NCI-H1092 (cell line): Measurements from ENCODE around the gene SLC5A9.
A peak's percentile ranks its signal among the peaks of the same experiment; 100 is the strongest.
"Not testable (repeated sequence)": the region's sequence is repeated elsewhere in the genome, so short reads cannot be mapped to it uniquely, and the experiment has no call there.

Experiments used
- DNase-seq: peaks from one replicate; lab custom pipeline; 2025; lab: John Stamatoyannopoulos, UW

The SLC5A9 gene

DNA sequence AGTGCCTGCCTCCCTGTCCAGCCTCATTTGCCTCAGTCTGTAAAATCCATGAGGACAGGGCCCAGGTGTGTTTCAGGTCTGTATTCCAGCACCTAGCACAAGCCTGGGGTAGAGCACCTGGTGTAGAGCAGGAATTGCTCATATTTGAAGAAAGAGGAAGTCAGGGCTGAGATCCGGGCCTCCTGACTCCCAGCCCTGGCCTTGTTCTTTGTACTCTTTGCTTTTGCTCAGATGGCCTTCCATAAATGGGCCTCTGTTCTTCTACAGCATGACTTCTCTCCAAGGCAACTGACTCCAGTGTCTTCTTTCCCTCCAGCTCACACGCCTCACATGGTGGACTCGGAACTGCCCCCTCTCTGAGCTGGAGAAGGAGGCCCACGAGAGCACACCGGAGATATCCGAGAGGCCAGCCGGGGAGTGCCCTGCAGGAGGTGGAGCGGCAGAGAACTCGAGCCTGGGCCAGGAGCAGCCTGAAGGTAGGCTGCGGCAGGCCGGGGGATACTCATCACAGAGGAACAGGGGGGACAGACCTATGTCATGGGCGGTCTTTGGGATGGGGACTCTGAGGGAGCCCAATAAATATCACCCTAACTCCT, 19.7 kb downstream of the SLC5A9 start:
- no peak for DNase-seq

- DNase-seq = no peak
Measured at GRCh38 chr1:48245106-48245505, 22.6 kb downstream of the SLC5A9 start.

GRCh38 chr1:48246727-48247126, 24.2 kb downstream of the SLC5A9 start:
- DNase-seq = peak; percentile 6

- no peak for DNase-seq
Measured at GRCh38 chr1:48248356-48248755, 25.8 kb downstream of the SLC5A9 start.

- DNase-seq = no peak
Measured at GRCh38 chr1:48249868-48250267, 27.4 kb downstream of the SLC5A9 start.

DNA sequence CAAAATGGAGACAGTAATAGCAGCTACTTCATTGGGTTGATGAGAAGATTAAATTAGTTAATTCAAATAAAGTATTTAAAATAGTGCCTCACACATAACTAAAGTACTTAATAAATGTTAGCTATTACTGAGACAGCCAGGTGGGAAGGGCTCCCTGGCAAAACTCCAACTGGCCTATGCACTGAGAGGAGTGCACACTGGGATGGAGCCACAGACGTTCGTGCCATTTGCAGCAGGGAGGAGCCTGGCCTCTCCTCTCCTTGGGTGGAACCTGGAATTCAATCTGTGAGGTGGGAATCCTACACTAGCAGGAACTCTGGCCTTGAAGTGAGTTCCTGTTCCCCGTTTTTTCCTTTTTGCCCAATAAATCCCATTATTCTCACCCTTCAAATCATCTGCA, 28.1 kb downstream of the SLC5A9 start:
- no peak for DNase-seq

- DNase-seq = no peak
Measured at GRCh38 chr1:48251323-48251722, 28.8 kb downstream of the SLC5A9 start.

- DNase-seq = no peak
Measured at GRCh38 chr1:48251821-48252220, 29.3 kb downstream of the SLC5A9 start.

- no peak for DNase-seq
Measured at GRCh38 chr1:48254254-48254653, 31.7 kb downstream of the SLC5A9 start.

- DNase-seq = no peak
Measured at GRCh38 chr1:48258106-48258505, 35.6 kb downstream of the SLC5A9 start.

GRCh38 chr1:48261881-48262400, 39.4 kb downstream of the SLC5A9 start:
- DNase-seq = no peak

- DNase-seq = no peak
Measured at GRCh38 chr1:48263041-48263440, 40.5 kb downstream of the SLC5A9 start.

GRCh38 chr1:48266576-48266975, 44.1 kb downstream of the SLC5A9 start:
- DNase-seq = no peak

DNA sequence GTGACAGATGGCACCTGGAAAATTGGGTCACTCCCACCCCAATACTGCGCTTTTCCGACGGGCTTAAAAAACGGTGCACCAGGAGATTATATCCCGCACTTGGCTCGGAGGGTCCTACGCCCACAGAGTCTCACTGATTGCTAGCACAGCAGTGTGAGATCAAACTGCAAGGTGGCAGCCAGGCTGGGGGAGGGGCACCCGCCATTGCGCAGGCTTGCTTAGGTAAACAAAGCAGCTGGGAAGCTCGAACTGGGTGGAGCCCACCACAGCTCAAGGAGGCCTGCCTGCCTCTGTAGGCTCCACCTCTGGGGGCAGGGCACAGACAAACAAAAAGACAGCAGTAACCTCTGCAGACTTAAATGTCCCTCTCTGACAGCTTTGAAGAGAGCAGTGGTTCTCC, 54.9 kb downstream of the SLC5A9 start:
- not testable (repeated sequence) for DNase-seq

- DNase-seq = not testable (repeated sequence)
Measured at GRCh38 chr1:48282329-48282728, 59.8 kb downstream of the SLC5A9 start.

DNA sequence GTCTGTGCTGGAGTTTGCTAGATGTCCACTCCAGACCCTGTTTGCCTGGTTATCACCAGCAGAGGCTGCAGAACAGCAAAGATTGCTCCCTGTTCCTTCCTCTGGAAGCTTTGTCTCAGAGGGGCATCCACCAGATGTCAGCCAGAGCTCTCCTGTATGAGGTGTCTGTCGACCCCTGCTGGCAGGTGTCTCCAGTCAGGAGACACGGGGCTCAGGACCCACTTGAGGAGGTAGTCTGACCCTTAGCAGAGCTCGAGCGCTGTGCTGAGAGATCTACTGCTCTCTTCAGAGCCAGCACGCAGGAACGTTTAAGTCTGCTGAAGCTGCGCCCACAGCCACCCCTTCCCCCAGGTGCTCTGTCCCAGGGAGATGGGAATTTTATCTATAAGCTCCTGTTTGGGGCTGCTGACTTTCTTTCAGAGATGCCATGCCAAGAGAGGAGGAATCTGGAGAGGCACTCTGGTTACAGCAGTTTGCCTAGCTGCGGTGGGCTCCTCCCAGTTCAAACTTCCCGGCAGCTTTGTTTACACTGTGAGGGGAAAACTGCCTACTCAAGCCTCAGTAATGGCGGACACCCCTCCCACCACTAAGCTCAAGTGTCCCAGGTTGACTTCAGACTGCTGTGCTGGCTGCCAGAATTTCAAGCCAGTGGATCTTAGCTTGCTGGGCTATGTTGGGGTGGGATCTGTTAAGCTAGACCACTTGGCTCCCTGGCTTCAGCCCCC, 62.3 kb downstream of the SLC5A9 start:
- DNase-seq = not testable (repeated sequence)

- DNase-seq = no peak
Measured at GRCh38 chr1:48285525-48285924, 63.0 kb downstream of the SLC5A9 start.

DNA sequence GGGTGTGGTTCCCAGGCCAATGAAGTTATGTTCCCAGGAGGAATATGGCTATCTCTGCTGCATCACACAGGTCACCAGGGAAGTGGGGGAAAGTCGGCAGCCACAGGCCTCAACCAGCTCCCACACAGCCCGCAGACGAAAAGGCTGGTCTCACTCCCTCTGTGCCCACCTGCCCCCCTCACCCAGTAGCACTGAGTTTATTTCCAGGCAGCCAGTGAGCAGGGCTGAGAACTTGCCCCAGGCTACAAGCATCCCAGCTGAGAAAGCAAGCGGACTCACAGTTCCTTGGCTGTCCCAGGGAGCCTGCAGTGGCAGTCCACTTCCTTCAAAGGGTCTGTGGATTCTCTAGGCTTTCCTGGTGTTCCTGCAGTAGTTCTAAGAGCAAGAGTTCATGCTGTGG, 68.9 kb downstream of the SLC5A9 start:
- DNase-seq = no peak

DNA sequence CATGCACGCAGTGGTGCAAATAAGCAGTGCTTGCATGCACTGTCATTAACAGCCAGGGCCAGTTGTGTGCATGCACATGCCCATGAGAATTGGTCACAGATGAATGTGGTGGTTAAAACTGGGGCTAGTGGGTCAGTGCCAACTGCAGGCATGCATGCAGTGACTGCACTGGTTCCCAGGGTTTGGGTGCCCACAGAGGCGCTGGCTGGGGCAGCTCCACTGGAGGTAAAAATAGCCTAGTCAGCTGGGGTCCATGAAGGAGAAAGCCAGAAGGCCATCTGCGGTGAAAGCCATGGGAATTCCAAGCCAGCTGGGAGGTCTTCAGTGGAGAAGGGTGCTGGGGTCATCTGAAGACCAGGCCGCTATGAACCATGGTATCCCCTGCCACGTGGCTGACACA, 70.2 kb downstream of the SLC5A9 start:
- no peak for DNase-seq

DNA sequence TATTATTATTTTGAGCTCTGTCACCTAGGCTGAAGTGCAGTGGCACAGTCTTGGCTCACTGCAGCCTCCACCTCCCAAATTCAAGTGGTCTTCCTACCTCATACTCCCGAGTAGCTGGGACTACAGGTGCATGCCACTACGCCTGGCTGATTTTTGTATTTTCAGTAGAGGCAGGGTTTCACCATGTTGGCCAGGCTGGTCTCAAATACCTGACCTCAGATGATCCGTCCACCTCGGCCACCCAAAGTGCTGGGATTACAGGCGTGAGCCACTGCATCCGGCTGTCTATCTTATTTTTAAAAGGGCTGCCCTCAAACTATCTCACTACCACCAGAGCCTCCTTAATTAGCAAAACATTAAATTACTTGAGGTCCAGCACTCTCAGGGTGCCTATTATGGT, 71.6 kb downstream of the SLC5A9 start:
- not testable (repeated sequence) for DNase-seq

DNA sequence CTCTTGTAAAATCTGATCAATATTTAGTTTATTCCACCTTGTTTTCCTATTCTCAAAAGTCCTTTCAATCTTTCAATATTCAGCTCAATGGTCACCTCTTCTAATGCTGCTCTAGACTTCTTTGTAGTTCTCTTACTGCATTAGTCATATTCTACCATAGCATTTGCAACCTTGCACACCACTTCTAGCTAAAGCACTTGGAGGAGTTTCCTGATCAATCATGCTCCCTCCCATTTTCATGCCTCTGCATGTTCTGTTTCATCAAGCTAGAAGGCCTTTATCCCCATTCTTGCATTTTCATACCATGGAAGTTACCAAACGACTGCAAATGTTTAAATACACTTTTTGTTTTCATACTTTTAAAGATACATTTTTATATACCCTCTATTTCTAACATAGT, 72.1 kb downstream of the SLC5A9 start:
- no peak for DNase-seq
